Trophoblast cell (in vitro differentiated cells and primary cell): ENCODE data around the gene LAMA3. TPM values are rescaled to one million over a fixed set of nuclear protein-coding genes. Genes with fewer than 3 reads are reported as not detected.

Experiments
- DNase-seq, 2 donors: peaks; one replicate each; pipeline ENCODE4 v3.0.0-alpha.2; 2016
- H2AFZ ChIP-seq: 2 replicates; pipeline ENCODE4 v1.6.1; 2013; ENCODE audit warnings: low read length, moderate library complexity, mild to moderate bottlenecking; ENCODE audit not compliant: insufficient read depth, poor library complexity
- H2AK5ac ChIP-seq: 2 replicates; pipeline ENCODE4 v1.6.1; 2013; ENCODE audit warnings: mild to moderate bottlenecking, low read length
- H2BK120ac ChIP-seq: 2 replicates; pipeline ENCODE4 v1.6.1; 2013; ENCODE audit warnings: low read length, mild to moderate bottlenecking, moderate library complexity; ENCODE audit not compliant: insufficient read depth, poor library complexity
- H2BK12ac ChIP-seq: 2 replicates; pipeline ENCODE4 v1.6.1; 2013; ENCODE audit warnings: mild to moderate bottlenecking, low read length, moderate library complexity
- H2BK5ac ChIP-seq: 2 replicates; pipeline ENCODE4 v1.6.1; 2013; ENCODE audit warnings: low read length, low read depth, moderate library complexity, mild to moderate bottlenecking; ENCODE audit not compliant: poor library complexity
- H3K14ac ChIP-seq: 2 replicates; pipeline ENCODE4 v1.6.1; 2013; ENCODE audit warnings: mild to moderate bottlenecking, low read length
- H3K18ac ChIP-seq: 2 replicates; pipeline ENCODE4 v1.6.1; 2013; ENCODE audit warnings: mild to moderate bottlenecking, low read length
- H3K23ac ChIP-seq: 2 replicates; pipeline ENCODE4 v1.6.1; 2013; ENCODE audit warnings: low read length
- H3K27ac ChIP-seq: 2 replicates; pipeline ENCODE4 v1.5.1; 2013; ENCODE audit warnings: low read depth, mild to moderate bottlenecking, inconsistent platforms, low read length, moderate library complexity
- H3K27me3 ChIP-seq: 2 replicates; pipeline ENCODE4 v1.6.1; 2013; ENCODE audit warnings: inconsistent platforms, mild to moderate bottlenecking, low read length, moderate library complexity; ENCODE audit not compliant: insufficient read depth
- H3K36me3 ChIP-seq, 2 experiments: 1 replicate in 1 of 2; 2 replicates in 1 of 2; pipeline ENCODE4 v1.6.1; 2013; ENCODE audit warnings: low read length in 2 of 2, mild to moderate bottlenecking in 2 of 2, moderate library complexity in 1 of 2; ENCODE audit not compliant: insufficient read depth in 2 of 2, control insufficient read depth in 1 of 2
- H3K4ac ChIP-seq: 2 replicates; pipeline ENCODE4 v1.6.1; 2013; ENCODE audit warnings: low read depth, mild to moderate bottlenecking, low read length, moderate library complexity
- H3K4me1 ChIP-seq, 2 experiments: 1 replicate in 1 of 2; 2 replicates in 1 of 2; pipeline ENCODE4 v1.6.1; 2013; ENCODE audit warnings: low read length in 2 of 2, mild to moderate bottlenecking in 2 of 2, moderate library complexity in 1 of 2; ENCODE audit not compliant: insufficient read depth in 2 of 2, control insufficient read depth in 1 of 2
- H3K4me2 ChIP-seq: 2 replicates; pipeline ENCODE4 v1.6.1; 2013; ENCODE audit warnings: inconsistent platforms, mild to moderate bottlenecking, low read length, moderate library complexity
- H3K4me3 ChIP-seq: 2 replicates; pipeline ENCODE4 v1.5.1; 2013; ENCODE audit warnings: mild to moderate bottlenecking, low read depth, low read length, inconsistent platforms
- H3K79me1 ChIP-seq: one replicate; pipeline ENCODE4 v1.6.1; 2013; ENCODE audit warnings: low read length
- H3K79me2 ChIP-seq: 2 replicates; pipeline ENCODE4 v1.6.1; 2013; ENCODE audit warnings: low read length, mild to moderate bottlenecking; ENCODE audit not compliant: control insufficient read depth, insufficient read depth, poor library complexity
- H3K9ac ChIP-seq: 2 replicates; pipeline ENCODE4 v1.6.1; 2013; ENCODE audit warnings: mild to moderate bottlenecking, low read length
- H3K9me3 ChIP-seq: 2 replicates; pipeline ENCODE4 v1.6.1; 2013; ENCODE audit warnings: low read depth, mild to moderate bottlenecking, control low read depth, inconsistent platforms, low read length; ENCODE audit not compliant: insufficient read depth
- H4K12ac ChIP-seq: 2 replicates; pipeline ENCODE4 v1.6.1; 2013; ENCODE audit warnings: low read depth, mild to moderate bottlenecking, low read length, moderate library complexity
- H4K8ac ChIP-seq: 2 replicates; pipeline ENCODE4 v1.6.1; 2013; ENCODE audit warnings: low read depth, mild to moderate bottlenecking, low read length, moderate library complexity
- H4K91ac ChIP-seq: one replicate; pipeline ENCODE4 v1.6.1; 2013; ENCODE audit warnings: low read depth, mild to moderate bottlenecking, low read length, moderate library complexity
- WGBS: extraction: QIAGEN DNeasy Blood & Tissue Kit; methylation state at CpG from one replicate; pipeline ENCODE4 v1.1.7; 2013; ENCODE audit warnings: missing lambda C conversion rate; ENCODE audit not compliant: insufficient read length, insufficient coverage; ENCODE audit errors: extremely low coverage; 5-methylcytosine and 5-hydroxymethylcytosine counted together
- polyA plus RNA-seq: library from polyadenylated mRNA; stranded (reverse); fragments of 200-250 nt; gene quantifications from 2 replicates; pipeline ENCODE4 v1.2.3, GENCODE V29; 2013

The LAMA3 gene, protein sequence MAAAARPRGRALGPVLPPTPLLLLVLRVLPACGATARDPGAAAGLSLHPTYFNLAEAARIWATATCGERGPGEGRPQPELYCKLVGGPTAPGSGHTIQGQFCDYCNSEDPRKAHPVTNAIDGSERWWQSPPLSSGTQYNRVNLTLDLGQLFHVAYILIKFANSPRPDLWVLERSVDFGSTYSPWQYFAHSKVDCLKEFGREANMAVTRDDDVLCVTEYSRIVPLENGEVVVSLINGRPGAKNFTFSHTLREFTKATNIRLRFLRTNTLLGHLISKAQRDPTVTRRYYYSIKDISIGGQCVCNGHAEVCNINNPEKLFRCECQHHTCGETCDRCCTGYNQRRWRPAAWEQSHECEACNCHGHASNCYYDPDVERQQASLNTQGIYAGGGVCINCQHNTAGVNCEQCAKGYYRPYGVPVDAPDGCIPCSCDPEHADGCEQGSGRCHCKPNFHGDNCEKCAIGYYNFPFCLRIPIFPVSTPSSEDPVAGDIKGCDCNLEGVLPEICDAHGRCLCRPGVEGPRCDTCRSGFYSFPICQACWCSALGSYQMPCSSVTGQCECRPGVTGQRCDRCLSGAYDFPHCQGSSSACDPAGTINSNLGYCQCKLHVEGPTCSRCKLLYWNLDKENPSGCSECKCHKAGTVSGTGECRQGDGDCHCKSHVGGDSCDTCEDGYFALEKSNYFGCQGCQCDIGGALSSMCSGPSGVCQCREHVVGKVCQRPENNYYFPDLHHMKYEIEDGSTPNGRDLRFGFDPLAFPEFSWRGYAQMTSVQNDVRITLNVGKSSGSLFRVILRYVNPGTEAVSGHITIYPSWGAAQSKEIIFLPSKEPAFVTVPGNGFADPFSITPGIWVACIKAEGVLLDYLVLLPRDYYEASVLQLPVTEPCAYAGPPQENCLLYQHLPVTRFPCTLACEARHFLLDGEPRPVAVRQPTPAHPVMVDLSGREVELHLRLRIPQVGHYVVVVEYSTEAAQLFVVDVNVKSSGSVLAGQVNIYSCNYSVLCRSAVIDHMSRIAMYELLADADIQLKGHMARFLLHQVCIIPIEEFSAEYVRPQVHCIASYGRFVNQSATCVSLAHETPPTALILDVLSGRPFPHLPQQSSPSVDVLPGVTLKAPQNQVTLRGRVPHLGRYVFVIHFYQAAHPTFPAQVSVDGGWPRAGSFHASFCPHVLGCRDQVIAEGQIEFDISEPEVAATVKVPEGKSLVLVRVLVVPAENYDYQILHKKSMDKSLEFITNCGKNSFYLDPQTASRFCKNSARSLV (N-terminal part only)
- 0.04 and 0.10 TPM in 2 replicates for polyA plus RNA-seq

DNA sequence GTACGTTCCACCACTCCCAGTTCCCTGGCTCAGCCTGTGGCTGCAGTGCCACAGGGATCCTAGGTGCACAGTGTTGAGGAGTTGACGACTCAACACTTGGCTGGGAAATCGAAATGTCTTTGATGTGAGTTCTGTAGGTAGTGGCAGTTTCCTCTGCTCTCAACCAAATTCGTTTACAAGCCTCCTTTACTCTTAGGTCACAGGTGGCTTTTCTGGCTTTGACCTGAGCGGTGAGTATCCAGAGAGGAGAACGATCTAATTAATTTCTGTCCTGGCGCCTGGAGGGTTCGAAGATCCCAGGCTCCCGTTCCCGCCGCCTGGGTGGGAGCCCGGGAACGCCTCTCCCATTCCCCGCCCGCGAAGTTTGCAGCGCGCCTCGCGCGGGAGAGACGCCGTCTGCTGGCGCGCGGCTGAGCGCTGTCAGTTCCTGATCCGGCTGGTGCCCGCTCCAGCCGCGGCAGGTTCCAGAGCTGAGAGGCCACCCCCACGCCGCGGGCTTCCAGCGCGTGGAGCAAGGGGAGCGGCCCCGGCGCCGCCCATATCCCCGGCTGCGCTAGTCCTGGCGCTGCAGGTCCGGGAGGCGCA is at the start of gene LAMA3:
Gene LAMA3 (plus strand): TSS at position 423 of the 585 bp plus-strand sequence. CDS start 231 bp downstream, outside the sequence.
- Histone ChIP-seq H3K36me3 (no peaks in the 10 kb centered on the region), H3K9ac (no peak within 1 kb of the TSS), H3K27ac (no peak within 1 kb of the TSS), H3K79me2 (no peaks in the 10 kb centered on the region), H4K12ac (no peak within 1 kb of the TSS), H3K9me3 (no peaks in the 10 kb centered on the region), H4K91ac (no peak within 1 kb of the TSS), H2BK5ac (no peak within 1 kb of the TSS), H3K18ac (no peak within 1 kb of the TSS), H3K4ac (no peak within 1 kb of the TSS), H4K8ac (no peak within 1 kb of the TSS), H3K4me3 (peak within 1 kb of the TSS; percentile 69), H2AK5ac (no peak within 1 kb of the TSS), H3K23ac (no peak within 1 kb of the TSS), H3K79me1 (no peaks in the 10 kb centered on the region), H3K14ac (no peak within 1 kb of the TSS), H2AFZ (peak within 1 kb of the TSS; percentile 56), H3K27me3 (peaks cover 21% of the 10 kb centered on the region), H3K4me2 (peak within 1 kb of the TSS; percentile 94), H2BK12ac (no peak within 1 kb of the TSS), H2BK120ac (no peak within 1 kb of the TSS), H3K4me1 (peaks cover 5 to 12% of the 10 kb centered on the region in 2 experiments)
- no CpG with 5 or more reads among the region's 45 CpGs for WGBS
- DNase-seq = peak in 1 of 2 donors; percentile 47

- Histone ChIP-seq H2AK5ac (no peak overlapping the region), H3K27ac (no peak overlapping the region), H3K4me3 (no peak overlapping the region), H4K12ac (no peak overlapping the region), H3K9me3 (peaks cover 7% of the 10 kb centered on the region), H2BK5ac (no peak overlapping the region), H3K79me2 (no peaks in the 10 kb centered on the region), H3K4me2 (no peak overlapping the region), H3K36me3 (no peaks in the 10 kb centered on the region), H2BK120ac (no peak overlapping the region), H3K23ac (no peak overlapping the region), H4K91ac (no peak overlapping the region), H2BK12ac (no peak overlapping the region), H3K18ac (no peak overlapping the region), H3K27me3 (no peaks in the 10 kb centered on the region), H3K79me1 (no peaks in the 10 kb centered on the region), H4K8ac (no peak overlapping the region), H3K9ac (no peak overlapping the region), H3K4me1 (peaks cover 0 to 2% of the 10 kb centered on the region in 2 experiments), H3K4ac (no peak overlapping the region), H3K14ac (no peak overlapping the region), H2AFZ (no peak overlapping the region)
- DNase-seq = no peak
- WGBS = no CpG with 5 or more reads among the region's 2 CpGs
These were observed 49.2 kb upstream of the LAMA3 start for GRCh38 chr18:23640052-23640451.

DNA sequence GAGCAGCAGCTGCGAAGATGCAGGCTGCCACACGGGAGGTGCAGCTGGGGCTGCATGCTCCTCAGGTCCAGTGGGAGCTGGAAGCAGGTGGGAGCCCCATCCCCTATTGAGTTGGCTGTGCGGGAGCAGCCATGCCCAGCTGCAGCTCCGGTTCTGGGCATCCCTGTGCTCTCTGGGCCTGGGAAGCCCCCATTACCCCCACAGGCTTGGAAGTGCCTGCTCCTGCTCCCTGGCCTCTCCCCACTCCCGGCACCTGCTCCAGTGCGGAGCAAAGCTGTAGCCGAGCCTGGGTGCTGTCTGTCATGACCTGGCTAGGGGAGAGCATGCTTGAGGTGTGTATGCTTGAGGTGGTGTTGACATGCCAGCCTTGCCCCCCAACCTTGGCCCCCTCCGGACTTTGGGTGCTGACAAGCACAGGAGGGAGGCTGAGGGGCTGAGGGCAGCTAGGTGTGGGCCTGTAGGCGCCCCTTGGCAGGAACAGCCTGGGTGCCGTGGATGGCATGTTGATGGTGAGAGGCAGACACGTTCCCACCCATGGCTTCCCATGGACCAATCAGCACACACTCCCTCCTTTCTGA is 48.0 kb upstream of the LAMA3 start:
- no peak overlapping the region for H2BK5ac ChIP-seq
- no peak overlapping the region for H3K23ac ChIP-seq
- H3K9me3 ChIP-seq = peaks cover 7% of the 10 kb centered on the region
- no peaks in the 10 kb centered on the region for H3K4me1 ChIP-seq
- H4K8ac ChIP-seq = no peak overlapping the region
- H3K14ac ChIP-seq = no peak overlapping the region
- no peaks in the 10 kb centered on the region for H3K79me2 ChIP-seq
- H2BK120ac ChIP-seq = no peak overlapping the region
- H3K27me3 ChIP-seq = no peaks in the 10 kb centered on the region
- no peak for DNase-seq
- H3K27ac ChIP-seq = no peak overlapping the region
- no peak overlapping the region for H3K9ac ChIP-seq
- H3K18ac ChIP-seq = no peak overlapping the region
- no peak overlapping the region for H3K4me3 ChIP-seq
- H3K4me2 ChIP-seq = no peak overlapping the region
- H4K91ac ChIP-seq = no peak overlapping the region
- H4K12ac ChIP-seq = no peak overlapping the region
- H2BK12ac ChIP-seq = no peak overlapping the region
- no peak overlapping the region for H2AFZ ChIP-seq
- WGBS = no CpG with 5 or more reads among the region's 11 CpGs
- H2AK5ac ChIP-seq = no peak overlapping the region
- H3K36me3 ChIP-seq = no peaks in the 10 kb centered on the region
- H3K4ac ChIP-seq = no peak overlapping the region
- no peaks in the 10 kb centered on the region for H3K79me1 ChIP-seq
